NCI-H748 treated with DMSO at 0.1 percent for 48 hours (cell line): ENCODE results near the gene USP48.
A peak's percentile ranks its signal among the peaks of the same experiment; 100 is the strongest.
"Not testable (repeated sequence)": the region's sequence is repeated elsewhere in the genome, so short reads cannot be mapped to it uniquely, and the experiment has no call there.

Experiments used
- DNase-seq: peaks from one replicate; lab custom pipeline; 2025; lab: John Stamatoyannopoulos, UW

USP48 gene

GRCh38 chr1:21782868-21783678 lies at the start of gene USP48:
TSS of gene USP48 (minus strand) at chr1:21783149. CDS start at chr1:21782957, 192 bp downstream.
- peak; percentile 57 for DNase-seq

GRCh38 chr1:21831454-21831970 lies 48.6 kb upstream of the USP48 start:
- DNase-seq: no peak

GRCh38 chr1:21830792-21831453 lies 48.0 kb upstream of the USP48 start:
- no peak for DNase-seq

- DNase-seq: no peak
These were observed 46.3 kb upstream of the USP48 start for GRCh38 chr1:21829294-21829693.

GRCh38 chr1:21828506-21829210 lies 45.7 kb upstream of the USP48 start:
- no peak for DNase-seq

GRCh38 chr1:21828075-21828474 lies 45.1 kb upstream of the USP48 start:
- DNase-seq: no peak

GRCh38 chr1:21827141-21827679 lies 44.3 kb upstream of the USP48 start:
- DNase-seq: no peak

GRCh38 chr1:21826694-21827093 lies 43.7 kb upstream of the USP48 start:
- not testable (repeated sequence) for DNase-seq

GRCh38 chr1:21825393-21825792 lies 42.4 kb upstream of the USP48 start:
- no peak for DNase-seq

GRCh38 chr1:21824926-21825325 lies 42.0 kb upstream of the USP48 start:
- DNase-seq: no peak

- no peak for DNase-seq
These were observed 41.2 kb upstream of the USP48 start for GRCh38 chr1:21823980-21824702.

GRCh38 chr1:21823206-21823979 lies 40.4 kb upstream of the USP48 start:
- no peak for DNase-seq

- no peak for DNase-seq
These were observed 39.4 kb upstream of the USP48 start for GRCh38 chr1:21822349-21822748.

GRCh38 chr1:21821385-21822019 lies 38.6 kb upstream of the USP48 start:
- no peak for DNase-seq

- DNase-seq: no peak
These were observed 37.8 kb upstream of the USP48 start for GRCh38 chr1:21820597-21821232.

- DNase-seq: no peak
These were observed 35.7 kb upstream of the USP48 start for GRCh38 chr1:21818656-21819055.

GRCh38 chr1:21816602-21817302 lies 33.8 kb upstream of the USP48 start:
- no peak for DNase-seq

GRCh38 chr1:21815724-21816321 lies 32.9 kb upstream of the USP48 start:
- no peak for DNase-seq
